Activated T-helper 1 cell treated with anti-CD3 and anti-CD28 coated beads, Interleukin-12 subunit alpha, Interleukin-12 subunit beta, Interleukin-2, Interleukin-4 antibody, amounts not matched to agents 30 ng/mL and 10 ng/mL and 1 ng/mL, durations not matched to agents 14 hours and 24 hours and 36 hours (primary cell): Measurements from ENCODE around the gene NKX6-1. TPM values are rescaled to one million over a fixed set of nuclear protein-coding genes. Genes with fewer than 3 reads are reported as not detected.

Experiments
- DNase-seq: peaks from one replicate; pipeline ENCODE4 v3.0.0; 2021; ENCODE audit warnings: low spot score
- H3K27ac Mint-ChIP-seq: one replicate; pipeline ENCODE4 v1.8.0; 2021; ENCODE audit warnings: mild to moderate bottlenecking, mixed read lengths
- H3K27me3 Mint-ChIP-seq: one replicate; pipeline ENCODE4 v1.8.0; 2022; ENCODE audit warnings: mild to moderate bottlenecking, moderate library complexity, mixed read lengths; ENCODE audit not compliant: insufficient read depth
- H3K36me3 Mint-ChIP-seq: one replicate; pipeline ENCODE4 v1.8.0; 2021; ENCODE audit warnings: low read depth, mixed read lengths
- H3K4me1 Mint-ChIP-seq: one replicate; pipeline ENCODE4 v1.8.0; 2021; ENCODE audit warnings: low read depth, mixed read lengths
- H3K4me3 Mint-ChIP-seq: one replicate; pipeline ENCODE4 v1.8.0; 2021; ENCODE audit warnings: mild to moderate bottlenecking, moderate library complexity, mixed read lengths
- H3K9me3 Mint-ChIP-seq: one replicate; pipeline ENCODE4 v1.8.0; 2021; ENCODE audit warnings: mixed read lengths
- intact Hi-C: fragments of 100-400 bp; cut with micrococcal nuclease; formaldehyde crosslinking; loops from one replicate; pipeline ENCODE4 v1.15.1; 2024
- total RNA-seq: library from RNA; stranded (reverse); gene quantifications from 2 replicates; pipeline ENCODE4 v1.2.3, GENCODE V29; 2022

The NKX6-1 gene
- total RNA-seq, 1 donor from 2014 or later: not detected

- peaks cover 9% of the 10 kb centered on the region for H3K4me1 Mint-ChIP-seq
- intact Hi-C loops: loop anchor here (5.0 kb wide), 1 partner anchor 471 kb away; the partner anchor contains the start of gene WDFY3
- H3K4me3 Mint-ChIP-seq: no peak overlapping the region
- no peak for DNase-seq
- peaks cover 82% of the 10 kb centered on the region for H3K27me3 Mint-ChIP-seq
- peaks cover 13% of the 10 kb centered on the region for H3K9me3 Mint-ChIP-seq
- H3K36me3 Mint-ChIP-seq: peaks cover 3% of the 10 kb centered on the region
- peak overlapping the region; percentile 63 for H3K27ac Mint-ChIP-seq
Observed at GRCh38 chr4:84496331-84496705, 2.8 kb downstream of the NKX6-1 start.

GRCh38 chr4:84495794-84496261 is 3.3 kb downstream of the NKX6-1 start:
- H3K4me3 Mint-ChIP-seq: no peak overlapping the region
- H3K36me3 Mint-ChIP-seq: peaks cover 3% of the 10 kb centered on the region
- H3K27me3 Mint-ChIP-seq: peaks cover 82% of the 10 kb centered on the region
- peaks cover 10% of the 10 kb centered on the region for H3K9me3 Mint-ChIP-seq
- intact Hi-C loops: loop anchor here (5.0 kb wide), 1 partner anchor 471 kb away; the partner anchor contains the start of gene WDFY3
- peaks cover 9% of the 10 kb centered on the region for H3K4me1 Mint-ChIP-seq
- peak overlapping the region; percentile 24 for H3K27ac Mint-ChIP-seq
- no peak for DNase-seq

- intact Hi-C loops: loop anchor here (5.0 kb wide), 1 partner anchor 472 kb away; the partner anchor contains the start of gene WDFY3
- H3K9me3 Mint-ChIP-seq: peaks cover 4% of the 10 kb centered on the region
- peaks cover 82% of the 10 kb centered on the region for H3K27me3 Mint-ChIP-seq
- no peak for DNase-seq
- H3K27ac Mint-ChIP-seq: peak overlapping the region; percentile 24
- H3K4me3 Mint-ChIP-seq: no peak overlapping the region
- peaks cover 9% of the 10 kb centered on the region for H3K4me1 Mint-ChIP-seq
- H3K36me3 Mint-ChIP-seq: peaks cover 3% of the 10 kb centered on the region
Observed at GRCh38 chr4:84495118-84495793, 3.8 kb downstream of the NKX6-1 start.

- Mint-ChIP-seq H3K36me3 (peaks cover 3% of the 10 kb centered on the region), H3K27me3 (peaks cover 80% of the 10 kb centered on the region), H3K9me3 (no peaks in the 10 kb centered on the region), H3K27ac (no peak overlapping the region), H3K4me1 (peaks cover 9% of the 10 kb centered on the region), H3K4me3 (no peak overlapping the region)
- intact Hi-C loops: no loop called here
- DNase-seq: no peak
Observed at GRCh38 chr4:84494531-84494930, 4.6 kb downstream of the NKX6-1 start.

- no peak for DNase-seq
- Mint-ChIP-seq H3K4me1 (peaks cover 7% of the 10 kb centered on the region), H3K4me3 (no peak overlapping the region), H3K36me3 (peaks cover 3% of the 10 kb centered on the region), H3K9me3 (no peaks in the 10 kb centered on the region), H3K27me3 (peaks cover 82% of the 10 kb centered on the region), H3K27ac (no peak overlapping the region)
- intact Hi-C loops: no loop called here
Observed at GRCh38 chr4:84494076-84494475, 5.0 kb downstream of the NKX6-1 start.

- no peak for DNase-seq
- peaks cover 84% of the 10 kb centered on the region for H3K27me3 Mint-ChIP-seq
- no peaks in the 10 kb centered on the region for H3K9me3 Mint-ChIP-seq
- intact Hi-C loops: no loop called here
- no peak overlapping the region for H3K27ac Mint-ChIP-seq
- no peaks in the 10 kb centered on the region for H3K36me3 Mint-ChIP-seq
- H3K4me3 Mint-ChIP-seq: no peak overlapping the region
- peaks cover under 1% of the 10 kb centered on the region for H3K4me1 Mint-ChIP-seq
Observed at GRCh38 chr4:84493092-84493850, 5.8 kb downstream of the NKX6-1 start.

- Mint-ChIP-seq H3K36me3 (no peaks in the 10 kb centered on the region), H3K27ac (no peak overlapping the region), H3K4me1 (no peaks in the 10 kb centered on the region), H3K4me3 (no peak overlapping the region), H3K9me3 (no peaks in the 10 kb centered on the region), H3K27me3 (peaks cover 86% of the 10 kb centered on the region)
- intact Hi-C loops: loop anchor here (1.0 kb wide), 1 partner anchor 8 kb away; no protein-coding TSS in a partner anchor
- DNase-seq: no peak
Observed at GRCh38 chr4:84492737-84493091, 6.4 kb downstream of the NKX6-1 start.

- no peak overlapping the region for H3K27ac Mint-ChIP-seq
- H3K36me3 Mint-ChIP-seq: no peaks in the 10 kb centered on the region
- no peaks in the 10 kb centered on the region for H3K4me1 Mint-ChIP-seq
- intact Hi-C loops: loop anchor here (1.0 kb wide), 1 partner anchor 8 kb away; no protein-coding TSS in a partner anchor
- DNase-seq: no peak
- peaks cover 87% of the 10 kb centered on the region for H3K27me3 Mint-ChIP-seq
- H3K9me3 Mint-ChIP-seq: no peaks in the 10 kb centered on the region
- no peak overlapping the region for H3K4me3 Mint-ChIP-seq
Observed at GRCh38 chr4:84492290-84492689, 6.8 kb downstream of the NKX6-1 start.

- no peak overlapping the region for H3K27ac Mint-ChIP-seq
- H3K9me3 Mint-ChIP-seq: no peaks in the 10 kb centered on the region
- no peaks in the 10 kb centered on the region for H3K4me1 Mint-ChIP-seq
- DNase-seq: no peak
- H3K27me3 Mint-ChIP-seq: peaks cover 82% of the 10 kb centered on the region
- no peak overlapping the region for H3K4me3 Mint-ChIP-seq
- no peaks in the 10 kb centered on the region for H3K36me3 Mint-ChIP-seq
- intact Hi-C loops: no loop called here
Observed at GRCh38 chr4:84491481-84491880, 7.6 kb downstream of the NKX6-1 start.

- DNase-seq: no peak
- Mint-ChIP-seq H3K9me3 (no peaks in the 10 kb centered on the region), H3K36me3 (no peaks in the 10 kb centered on the region), H3K4me3 (no peak overlapping the region), H3K4me1 (no peaks in the 10 kb centered on the region), H3K27me3 (peaks cover 78% of the 10 kb centered on the region), H3K27ac (no peak overlapping the region)
- intact Hi-C loops: no loop called here
Observed at GRCh38 chr4:84490663-84491062, 8.4 kb downstream of the NKX6-1 start.

GRCh38 chr4:84484236-84484635 is 14.9 kb downstream of the NKX6-1 start:
- H3K4me3 Mint-ChIP-seq: no peak overlapping the region
- intact Hi-C loops: loop anchor here (1.0 kb wide), 1 partner anchor 8 kb away; no protein-coding TSS in a partner anchor
- H3K27me3 Mint-ChIP-seq: peaks cover 68% of the 10 kb centered on the region
- peaks cover 2% of the 10 kb centered on the region for H3K36me3 Mint-ChIP-seq
- DNase-seq: no peak
- no peaks in the 10 kb centered on the region for H3K9me3 Mint-ChIP-seq
- peak overlapping the region; percentile 28 for H3K27ac Mint-ChIP-seq
- H3K4me1 Mint-ChIP-seq: peaks cover 5% of the 10 kb centered on the region

- Mint-ChIP-seq H3K36me3 (peaks cover 2% of the 10 kb centered on the region), H3K9me3 (no peaks in the 10 kb centered on the region), H3K27me3 (peaks cover 67% of the 10 kb centered on the region), H3K4me3 (no peak overlapping the region), H3K4me1 (peaks cover 5% of the 10 kb centered on the region), H3K27ac (peak overlapping the region; percentile 28)
- intact Hi-C loops: loop anchor here (1.0 to 2.0 kb wide), 2 partner anchors 9 to 17 kb away; no protein-coding TSS in a partner anchor
- DNase-seq: no peak
Observed at GRCh38 chr4:84483688-84484087, 15.4 kb downstream of the NKX6-1 start.
